GM12891 (cell line): Measurements from ENCODE around the gene KRT13.

Experiments
- PAX5 ChIP-seq: IDR thresholded peaks from 2 replicates; pipeline ENCODE4 v1.6.1; 2011; ENCODE audit warnings: low read length, moderate library complexity, mild to moderate bottlenecking; ENCODE audit not compliant: insufficient read depth, severe bottlenecking
- POLR2A ChIP-seq: IDR thresholded peaks from 2 replicates; pipeline ENCODE4 v1.6.1; 2011; ENCODE audit warnings: low read depth, low read length, control low read depth
- POLR2AphosphoS5 ChIP-seq: IDR thresholded peaks from 2 replicates; pipeline ENCODE4 v1.6.1; 2011; ENCODE audit warnings: low read depth, low read length, control low read depth
- TAF1 ChIP-seq: IDR thresholded peaks from 2 replicates; pipeline ENCODE4 v1.6.1; 2011; ENCODE audit warnings: low read depth, low read length, control low read depth

DNA sequence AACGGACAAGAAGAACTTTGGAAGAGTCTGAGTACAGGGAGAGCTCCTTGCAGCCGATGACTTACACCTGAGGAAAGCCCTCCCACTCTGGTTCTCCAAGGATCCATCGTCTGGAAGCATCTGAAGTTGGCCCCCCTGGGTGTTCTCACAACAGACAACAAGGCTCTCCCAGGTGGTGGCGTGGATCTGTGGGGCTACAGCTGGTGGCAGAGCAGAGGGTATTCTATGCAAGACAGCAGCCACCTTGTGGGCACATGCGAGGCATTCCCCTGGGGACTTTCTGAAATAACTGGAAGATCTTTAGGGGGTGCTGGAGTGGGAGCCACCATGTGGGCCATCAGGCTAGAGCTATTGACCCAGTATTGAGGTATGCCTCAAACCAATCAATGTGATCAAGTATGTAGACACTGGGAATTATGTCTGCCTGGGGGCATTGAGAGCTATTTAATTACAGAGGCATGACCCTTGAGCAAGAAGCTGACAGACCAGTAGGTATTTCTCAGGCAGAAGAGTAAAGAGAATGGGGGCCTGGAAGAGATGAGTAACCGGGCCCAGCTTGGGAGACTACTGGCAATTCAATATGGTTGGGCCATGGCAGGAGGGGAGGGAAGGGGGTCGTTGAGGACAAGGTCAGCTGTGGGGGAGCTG is 29.6 kb upstream of the KRT13 start:
- TF ChIP-seq POLR2A (no peak), TAF1 (no peak), PAX5 (no peak), POLR2AphosphoS5 (no peak)
